ENCODE measurements around the gene SLC22A9.

SLC22A9 gene

GRCh38 chr11:63445118-63445517, 75.5 kb downstream of the SLC22A9 start:
- no peak for DNase-seq (ENCODE audit: low spot score)

GRCh38 chr11:63445720-63446119, 76.1 kb downstream of the SLC22A9 start:
- no peak for DNase-seq (ENCODE audit: low spot score)

- DNase-seq (ENCODE audit: low spot score): no peak
Measured at GRCh38 chr11:63448646-63449045, 79.1 kb downstream of the SLC22A9 start.

- DNase-seq (ENCODE audit: low spot score): no peak
Measured at GRCh38 chr11:63459586-63459985, 90.0 kb downstream of the SLC22A9 start.
